ENCODE measurements around the gene TP53RK.

Gene TP53RK

DNA sequence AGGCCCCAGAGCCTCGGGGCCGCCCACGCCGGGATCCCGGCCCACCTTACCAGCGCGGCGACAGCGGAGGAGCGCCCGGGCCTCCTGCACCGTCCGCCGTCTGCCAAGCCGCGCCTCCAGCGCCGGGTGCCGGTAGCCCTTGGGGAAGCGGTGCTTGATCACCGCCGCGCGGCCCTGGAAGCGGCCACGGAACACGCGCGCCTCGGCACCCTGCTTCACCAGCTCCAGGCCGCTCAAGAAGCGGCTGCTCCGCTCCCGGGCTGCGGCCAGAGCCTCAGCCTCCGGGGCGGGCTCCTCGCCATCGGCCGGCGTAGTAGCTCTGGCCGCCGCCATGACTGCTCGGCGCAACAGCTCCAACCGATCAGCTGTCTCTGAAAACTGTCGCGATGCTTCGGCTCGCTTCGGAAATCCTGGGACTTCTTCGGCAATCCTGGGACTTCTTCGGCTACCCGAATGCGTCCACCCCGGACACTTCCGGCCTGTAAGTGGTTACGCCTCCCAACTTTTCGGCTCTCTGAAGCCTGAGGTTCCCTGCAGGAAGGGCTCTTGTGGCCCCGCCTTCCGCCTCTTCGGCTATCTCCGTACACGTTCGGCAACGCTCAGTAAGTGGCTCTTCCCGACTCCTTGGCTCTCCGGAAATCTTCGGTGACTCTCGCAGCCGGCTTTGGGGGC lies at the start of gene TP53RK:
Gene TP53RK (minus strand): TSS at position 363 of the 672 bp plus-strand sequence. CDS start 30 bp downstream, at position 333.
- Histone ChIP-seq H3K27ac (ENCODE audit: extremely low read depth, low read depth, low read length) (peak within 1 kb of the TSS; percentile 84), H3K9me3 (ENCODE audit: control insufficient read depth, insufficient read depth, low read depth, low read length) (no peaks in the 10 kb centered on the region), H3K4me1 (ENCODE audit: control insufficient read depth, insufficient read depth, low read length) (no peaks in the 10 kb centered on the region), H3K36me3 (ENCODE audit: control insufficient read depth in 2 of 2, insufficient read depth in 1 of 2, low read length in 2 of 2) (peaks cover 0 to 28% of the 10 kb centered on the region in 2 experiments; a peak in 1 of 3 replicates), H3K4me3 (ENCODE audit: low read depth, low read length) (peak within 1 kb of the TSS; percentile 87)
- POLR2A ChIA-PET = interaction anchor here (0.6 to 1.6 kb wide), 6 partner anchors 14 to 628 kb away, joined by 3 to 6 read pairs (median 4); partner anchors contain the start of gene ELMO2
- CTCF ChIA-PET = interaction anchor here (0.6 to 1.8 kb wide), 5 partner anchors 7 to 130 kb away, joined by 3 to 7 read pairs (median 5); no protein-coding TSS in a partner anchor
- TF ChIP-seq ZBTB48 (tag by site-specific recombination; IDR thresholded peaks at IDR 0.05) (no peak; the same call in 1 of the 2 replicates), ZFP3 (tag by site-specific recombination; IDR thresholded peaks at IDR 0.05; ENCODE audit: low read depth) (no peak), GLIS1 (tag by site-specific recombination; IDR thresholded peaks at IDR 0.05) (no peak; the same call in 1 of the 2 replicates), KLF10 (tag by site-specific recombination; IDR thresholded peaks at IDR 0.05) (no peak; the same call in 1 of the 2 replicates), ZNF560 (tag by site-specific recombination; IDR thresholded peaks at IDR 0.05; ENCODE audit: borderline replicate concordance) (no peak), ZNF514 (tag by site-specific recombination; IDR thresholded peaks at IDR 0.05) (no peak), HOXC10 (CRISPR knock-in tag; IDR thresholded peaks at IDR 0.05) (no peak), TRIM28 (IDR thresholded peaks at IDR 0.05; ENCODE audit: borderline replicate concordance, low read length) (no peak), ZNF324 (tag by site-specific recombination; IDR thresholded peaks at IDR 0.05) (no peak), YY2 (tag by site-specific recombination; IDR thresholded peaks at IDR 0.05) (peak; percentile 90), TCF7L2 (IDR thresholded peaks at IDR 0.05; ENCODE audit: borderline replicate concordance, low read depth, low read length) (no peak; the same call in 1 of the 2 replicates), ZXDB (tag by site-specific recombination; IDR thresholded peaks at IDR 0.05) (peak; percentile 75), OSR2 (tag by site-specific recombination; IDR thresholded peaks at IDR 0.05) (peak; percentile 39)
- TF ChIP-seq, protein P1, sequence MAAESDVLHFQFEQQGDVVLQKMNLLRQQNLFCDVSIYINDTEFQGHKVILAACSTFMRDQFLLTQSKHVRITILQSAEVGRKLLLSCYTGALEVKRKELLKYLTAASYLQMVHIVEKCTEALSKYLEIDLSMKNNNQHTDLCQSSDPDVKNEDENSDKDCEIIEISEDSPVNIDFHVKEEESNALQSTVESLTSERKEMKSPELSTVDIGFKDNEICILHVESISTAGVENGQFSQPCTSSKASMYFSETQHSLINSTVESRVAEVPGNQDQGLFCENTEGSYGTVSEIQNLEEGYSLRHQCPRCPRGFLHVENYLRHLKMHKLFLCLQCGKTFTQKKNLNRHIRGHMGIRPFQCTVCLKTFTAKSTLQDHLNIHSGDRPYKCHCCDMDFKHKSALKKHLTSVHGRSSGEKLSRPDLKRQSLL (tag by site-specific recombination; IDR thresholded peaks at IDR 0.05) = peak; percentile 87; the same call in 1 of the 2 replicates
- TF ChIP-seq, protein P2, sequence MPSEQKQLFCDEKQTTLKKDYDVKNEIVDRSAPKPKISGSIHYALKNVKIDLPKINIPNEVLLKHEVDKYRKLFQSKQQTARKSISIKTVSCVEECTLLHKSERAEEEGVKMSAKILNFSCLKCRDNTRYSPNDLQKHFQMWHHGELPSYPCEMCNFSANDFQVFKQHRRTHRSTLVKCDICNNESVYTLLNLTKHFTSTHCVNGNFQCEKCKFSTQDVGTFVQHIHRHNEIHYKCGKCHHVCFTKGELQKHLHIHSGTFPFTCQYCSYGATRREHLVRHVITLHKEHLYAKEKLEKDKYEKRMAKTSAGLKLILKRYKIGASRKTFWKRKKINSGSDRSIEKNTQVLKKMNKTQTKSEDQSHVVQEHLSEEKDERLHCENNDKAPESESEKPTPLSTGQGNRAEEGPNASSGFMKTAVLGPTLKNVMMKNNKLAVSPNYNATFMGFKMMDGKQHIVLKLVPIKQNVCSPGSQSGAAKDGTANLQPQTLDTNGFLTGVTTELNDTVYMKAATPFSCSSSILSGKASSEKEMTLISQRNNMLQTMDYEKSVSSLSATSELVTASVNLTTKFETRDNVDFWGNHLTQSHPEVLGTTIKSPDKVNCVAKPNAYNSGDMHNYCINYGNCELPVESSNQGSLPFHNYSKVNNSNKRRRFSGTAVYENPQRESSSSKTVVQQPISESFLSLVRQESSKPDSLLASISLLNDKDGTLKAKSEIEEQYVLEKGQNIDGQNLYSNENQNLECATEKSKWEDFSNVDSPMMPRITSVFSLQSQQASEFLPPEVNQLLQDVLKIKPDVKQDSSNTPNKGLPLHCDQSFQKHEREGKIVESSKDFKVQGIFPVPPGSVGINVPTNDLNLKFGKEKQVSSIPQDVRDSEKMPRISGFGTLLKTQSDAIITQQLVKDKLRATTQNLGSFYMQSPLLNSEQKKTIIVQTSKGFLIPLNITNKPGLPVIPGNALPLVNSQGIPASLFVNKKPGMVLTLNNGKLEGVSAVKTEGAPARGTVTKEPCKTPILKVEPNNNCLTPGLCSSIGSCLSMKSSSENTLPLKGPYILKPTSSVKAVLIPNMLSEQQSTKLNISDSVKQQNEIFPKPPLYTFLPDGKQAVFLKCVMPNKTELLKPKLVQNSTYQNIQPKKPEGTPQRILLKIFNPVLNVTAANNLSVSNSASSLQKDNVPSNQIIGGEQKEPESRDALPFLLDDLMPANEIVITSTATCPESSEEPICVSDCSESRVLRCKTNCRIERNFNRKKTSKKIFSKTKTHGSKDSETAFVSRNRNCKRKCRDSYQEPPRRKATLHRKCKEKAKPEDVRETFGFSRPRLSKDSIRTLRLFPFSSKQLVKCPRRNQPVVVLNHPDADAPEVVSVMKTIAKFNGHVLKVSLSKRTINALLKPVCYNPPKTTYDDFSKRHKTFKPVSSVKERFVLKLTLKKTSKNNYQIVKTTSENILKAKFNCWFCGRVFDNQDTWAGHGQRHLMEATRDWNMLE (tag by site-specific recombination; conservative IDR thresholded peaks at IDR 0.05; ENCODE audit: low read depth) = no peak
- TF ChIP-seq, protein P3, sequence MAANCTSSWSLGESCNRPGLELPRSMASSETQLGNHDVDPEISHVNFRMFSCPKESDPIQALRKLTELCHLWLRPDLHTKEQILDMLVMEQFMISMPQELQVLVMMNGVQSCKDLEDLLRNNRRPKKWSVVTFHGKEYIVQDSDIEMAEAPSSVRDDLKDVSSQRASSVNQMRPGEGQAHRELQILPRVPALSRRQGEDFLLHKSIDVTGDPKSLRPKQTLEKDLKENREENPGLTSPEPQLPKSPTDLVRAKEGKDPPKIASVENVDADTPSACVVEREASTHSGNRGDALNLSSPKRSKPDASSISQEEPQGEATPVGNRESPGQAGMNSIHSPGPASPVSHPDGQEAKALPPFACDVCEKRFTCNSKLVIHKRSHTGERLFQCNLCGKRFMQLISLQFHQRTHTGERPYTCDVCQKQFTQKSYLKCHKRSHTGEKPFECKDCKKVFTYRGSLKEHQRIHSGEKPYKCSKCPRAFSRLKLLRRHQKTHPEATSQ (tag by site-specific recombination; IDR thresholded peaks at IDR 0.05) = no peak
- TF ChIP-seq, protein P4, sequence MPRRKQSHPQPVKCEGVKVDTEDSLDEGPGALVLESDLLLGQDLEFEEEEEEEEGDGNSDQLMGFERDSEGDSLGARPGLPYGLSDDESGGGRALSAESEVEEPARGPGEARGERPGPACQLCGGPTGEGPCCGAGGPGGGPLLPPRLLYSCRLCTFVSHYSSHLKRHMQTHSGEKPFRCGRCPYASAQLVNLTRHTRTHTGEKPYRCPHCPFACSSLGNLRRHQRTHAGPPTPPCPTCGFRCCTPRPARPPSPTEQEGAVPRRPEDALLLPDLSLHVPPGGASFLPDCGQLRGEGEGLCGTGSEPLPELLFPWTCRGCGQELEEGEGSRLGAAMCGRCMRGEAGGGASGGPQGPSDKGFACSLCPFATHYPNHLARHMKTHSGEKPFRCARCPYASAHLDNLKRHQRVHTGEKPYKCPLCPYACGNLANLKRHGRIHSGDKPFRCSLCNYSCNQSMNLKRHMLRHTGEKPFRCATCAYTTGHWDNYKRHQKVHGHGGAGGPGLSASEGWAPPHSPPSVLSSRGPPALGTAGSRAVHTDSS (tag by site-specific recombination; IDR thresholded peaks at IDR 0.05) = no peak
- TF ChIP-seq, protein P5, sequence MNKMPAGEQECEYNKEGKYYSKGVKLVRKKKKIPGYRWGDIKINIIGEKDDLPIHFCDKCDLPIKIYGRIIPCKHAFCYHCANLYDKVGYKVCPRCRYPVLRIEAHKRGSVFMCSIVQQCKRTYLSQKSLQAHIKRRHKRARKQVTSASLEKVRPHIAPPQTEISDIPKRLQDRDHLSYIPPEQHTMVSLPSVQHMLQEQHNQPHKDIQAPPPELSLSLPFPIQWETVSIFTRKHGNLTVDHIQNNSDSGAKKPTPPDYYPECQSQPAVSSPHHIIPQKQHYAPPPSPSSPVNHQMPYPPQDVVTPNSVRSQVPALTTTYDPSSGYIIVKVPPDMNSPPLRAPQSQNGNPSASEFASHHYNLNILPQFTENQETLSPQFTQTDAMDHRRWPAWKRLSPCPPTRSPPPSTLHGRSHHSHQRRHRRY (tag by site-specific recombination; IDR thresholded peaks at IDR 0.05) = no peak
- TF ChIP-seq, protein P6, sequence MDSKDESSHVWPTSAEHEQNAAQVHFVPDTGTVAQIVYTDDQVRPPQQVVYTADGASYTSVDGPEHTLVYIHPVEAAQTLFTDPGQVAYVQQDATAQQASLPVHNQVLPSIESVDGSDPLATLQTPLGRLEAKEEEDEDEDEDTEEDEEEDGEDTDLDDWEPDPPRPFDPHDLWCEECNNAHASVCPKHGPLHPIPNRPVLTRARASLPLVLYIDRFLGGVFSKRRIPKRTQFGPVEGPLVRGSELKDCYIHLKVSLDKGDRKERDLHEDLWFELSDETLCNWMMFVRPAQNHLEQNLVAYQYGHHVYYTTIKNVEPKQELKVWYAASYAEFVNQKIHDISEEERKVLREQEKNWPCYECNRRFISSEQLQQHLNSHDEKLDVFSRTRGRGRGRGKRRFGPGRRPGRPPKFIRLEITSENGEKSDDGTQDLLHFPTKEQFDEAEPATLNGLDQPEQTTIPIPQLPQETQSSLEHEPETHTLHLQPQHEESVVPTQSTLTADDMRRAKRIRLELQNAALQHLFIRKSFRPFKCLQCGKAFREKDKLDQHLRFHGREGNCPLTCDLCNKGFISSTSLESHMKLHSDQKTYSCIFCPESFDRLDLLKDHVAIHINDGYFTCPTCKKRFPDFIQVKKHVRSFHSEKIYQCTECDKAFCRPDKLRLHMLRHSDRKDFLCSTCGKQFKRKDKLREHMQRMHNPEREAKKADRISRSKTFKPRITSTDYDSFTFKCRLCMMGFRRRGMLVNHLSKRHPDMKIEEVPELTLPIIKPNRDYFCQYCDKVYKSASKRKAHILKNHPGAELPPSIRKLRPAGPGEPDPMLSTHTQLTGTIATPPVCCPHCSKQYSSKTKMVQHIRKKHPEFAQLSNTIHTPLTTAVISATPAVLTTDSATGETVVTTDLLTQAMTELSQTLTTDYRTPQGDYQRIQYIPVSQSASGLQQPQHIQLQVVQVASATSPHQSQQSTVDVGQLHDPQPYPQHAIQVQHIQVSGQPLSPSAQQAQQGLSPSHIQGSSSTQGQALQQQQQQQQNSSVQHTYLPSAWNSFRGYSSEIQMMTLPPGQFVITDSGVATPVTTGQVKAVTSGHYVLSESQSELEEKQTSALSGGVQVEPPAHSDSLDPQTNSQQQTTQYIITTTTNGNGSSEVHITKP (tag by site-specific recombination; IDR thresholded peaks at IDR 0.05) = no peak; the same call in 1 of the 2 replicates
- TF ChIP-seq, protein P7, sequence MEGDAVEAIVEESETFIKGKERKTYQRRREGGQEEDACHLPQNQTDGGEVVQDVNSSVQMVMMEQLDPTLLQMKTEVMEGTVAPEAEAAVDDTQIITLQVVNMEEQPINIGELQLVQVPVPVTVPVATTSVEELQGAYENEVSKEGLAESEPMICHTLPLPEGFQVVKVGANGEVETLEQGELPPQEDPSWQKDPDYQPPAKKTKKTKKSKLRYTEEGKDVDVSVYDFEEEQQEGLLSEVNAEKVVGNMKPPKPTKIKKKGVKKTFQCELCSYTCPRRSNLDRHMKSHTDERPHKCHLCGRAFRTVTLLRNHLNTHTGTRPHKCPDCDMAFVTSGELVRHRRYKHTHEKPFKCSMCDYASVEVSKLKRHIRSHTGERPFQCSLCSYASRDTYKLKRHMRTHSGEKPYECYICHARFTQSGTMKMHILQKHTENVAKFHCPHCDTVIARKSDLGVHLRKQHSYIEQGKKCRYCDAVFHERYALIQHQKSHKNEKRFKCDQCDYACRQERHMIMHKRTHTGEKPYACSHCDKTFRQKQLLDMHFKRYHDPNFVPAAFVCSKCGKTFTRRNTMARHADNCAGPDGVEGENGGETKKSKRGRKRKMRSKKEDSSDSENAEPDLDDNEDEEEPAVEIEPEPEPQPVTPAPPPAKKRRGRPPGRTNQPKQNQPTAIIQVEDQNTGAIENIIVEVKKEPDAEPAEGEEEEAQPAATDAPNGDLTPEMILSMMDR (tag by site-specific recombination; IDR thresholded peaks at IDR 0.05) = peak; percentile 73
